Right lobe of liver (tissue), 6 donors: Measurements from ENCODE around the gene DDX6. TPM values are rescaled to one million over a fixed set of nuclear protein-coding genes. Genes with fewer than 3 reads are reported as not detected.
A peak's percentile ranks its signal among the peaks of the same experiment; 100 is the strongest.

Experiments
- ATAC-seq, 4 donors: fragments of 200-7000 bp; cut with Tn5 transposase; one replicate each; pipeline ENCODE4 v1.9.1; 2020; ENCODE audit warnings: mild to moderate bottlenecking in 4 of 4, moderate library complexity in 4 of 4
- DNase-seq, 3 donors: peaks; one replicate each; pipeline ENCODE4 v3.0.0-alpha.2; 2020
- H3K27ac ChIP-seq, 3 donors: fragments of 200-600 bp; one replicate each; pipeline ENCODE4 v1.8.0; 2022
- H3K27me3 ChIP-seq, 2 donors: fragments of 200-600 bp; one replicate each; pipeline ENCODE4 v1.8.0; 2022
- H3K36me3 ChIP-seq, 4 donors: fragments of 200-600 bp; sonication (generic) in 1 of 4; one replicate each; pipeline versions ENCODE4 v1.5.1 to v1.8.0; 2017 to 2022; ENCODE audit warnings: control low read depth in 1 of 4
- H3K4me1 ChIP-seq, 4 donors: fragments of 200-600 bp; sonication (generic) in 1 of 4; one replicate each; pipeline versions ENCODE4 v1.5.1 to v1.8.0; 2017 to 2022; ENCODE audit warnings: control low read depth in 1 of 4
- H3K4me3 ChIP-seq, 3 donors: fragments of 200-600 bp; one replicate each; pipeline ENCODE4 v1.8.0; 2022
- H3K9me3 ChIP-seq, 4 donors: fragments of 200-600 bp; sonication (generic) in 1 of 4; one replicate each; pipeline versions ENCODE4 v1.5.1 to v1.8.0; 2017 to 2022; ENCODE audit warnings: control low read depth in 1 of 4
- CTCF ChIP-seq, 4 donors: fragments of 200-600 bp in 3 of 4; fragments of 450-650 bp in 1 of 4; IDR thresholded peaks; one replicate each; pipeline versions ENCODE4 v1.5.1 to v1.8.0; 2016 to 2022; ENCODE audit warnings: antibody characterized with exemption in 4 of 4, mild to moderate bottlenecking in 2 of 4
- POLR2A ChIP-seq: fragments of 450-650 bp; IDR thresholded peaks from one replicate; pipeline ENCODE4 v1.6.1; 2017; ENCODE audit warnings: antibody characterized with exemption, mild to moderate bottlenecking
- WGBS: methylation state at CpG from one replicate; pipeline ENCODE4 v1.1.6; 2018; ENCODE audit warnings: low coverage, low lambda C conversion rate; ENCODE audit not compliant: insufficient coverage; ENCODE audit errors: missing lambda C conversion rate; 5-methylcytosine and 5-hydroxymethylcytosine counted together
- intact Hi-C, 2 donors: fragments of 100-400 bp; cut with DNase I; formaldehyde crosslinking; loops; one replicate each; pipeline versions ENCODE4 v1.11.2 to v1.14.1; 2022
- total RNA-seq, 6 experiments: library from RNA; depleted of rRNA in 2 of 6; stranded (reverse); fragments of >200 nt in 2 of 6; fragmentation: NEBNext Ultra II Directional in 3 of 6; extraction: Animal tissue kit (Norgen Biotek cat#: 25700) in 3 of 6; gene quantifications; one replicate each; pipeline versions ENCODE4 v1.1.0 to v1.2.4, GENCODE V29; 2016 to 2023
- donor health status: DM: no; HTN: yes; CAD: no.
- donor health status: DM: no; HTN: no; CAD: no.
- donor health status: DM: no; HTN: no; CAD: no.
- donor health status: DM: no; HTN: yes; CAD: no.
- donor health status: DM: no; HTN: yes; CAD: no.

Gene DDX6
- total RNA-seq, 6 experiments from 2014 or later = 37.9 to 46.1 (median 43.3) TPM

- no peak for DNase-seq
- Histone ChIP-seq H3K4me3 (no peak overlapping the region), H3K36me3 (no peaks in the 10 kb centered on the region), H3K27me3 (no peaks in the 10 kb centered on the region), H3K27ac (no peak overlapping the region), H3K4me1 (no peaks in the 10 kb centered on the region), H3K9me3 (no peaks in the 10 kb centered on the region)
- ATAC-seq = no peak
- intact Hi-C loops = no loop called here
- WGBS = 42% methylated on average over 2 of the region's 6 CpGs
- no peak for TF ChIP-seq POLR2A
- no peak for TF ChIP-seq CTCF (IDR thresholded peaks at IDR 0.05)
Measured at GRCh38 chr11:118708296-118708695, 82.7 kb downstream of the DDX6 start.

GRCh38 chr11:118706546-118706825 lies 84.5 kb downstream of the DDX6 start:
- ATAC-seq (peak in 1 of 4 donors; percentile 16), DNase-seq (no peak)
- Histone ChIP-seq H3K4me3 (no peak overlapping the region), H3K27me3 (no peaks in the 10 kb centered on the region), H3K27ac (no peak overlapping the region), H3K9me3 (no peaks in the 10 kb centered on the region), H3K4me1 (no peaks in the 10 kb centered on the region), H3K36me3 (no peaks in the 10 kb centered on the region)
- intact Hi-C loops = no loop called here
- WGBS = 67% methylated on average over 1 of the region's 7 CpGs
- TF ChIP-seq POLR2A = no peak
- TF ChIP-seq CTCF (IDR thresholded peaks at IDR 0.05) = no peak

GRCh38 chr11:118705791-118706545 lies 85.0 kb downstream of the DDX6 start:
- intact Hi-C loops = no loop called here
- 68% methylated on average over 9 of the region's 12 CpGs for WGBS
- H3K36me3 ChIP-seq = no peaks in the 10 kb centered on the region
- no peaks in the 10 kb centered on the region for H3K4me1 ChIP-seq
- no peak overlapping the region for H3K27ac ChIP-seq
- no peaks in the 10 kb centered on the region for H3K9me3 ChIP-seq
- ATAC-seq = peak in 1 of 4 donors; percentile 11
- DNase-seq = no peak
- H3K4me3 ChIP-seq = no peak overlapping the region
- no peaks in the 10 kb centered on the region for H3K27me3 ChIP-seq
- TF ChIP-seq POLR2A (no peak), CTCF (IDR thresholded peaks at IDR 0.05) (no peak)

GRCh38 chr11:118705111-118705741 lies 85.7 kb downstream of the DDX6 start:
- Histone ChIP-seq H3K27me3 (no peaks in the 10 kb centered on the region), H3K36me3 (no peaks in the 10 kb centered on the region), H3K4me1 (no peaks in the 10 kb centered on the region), H3K4me3 (no peak overlapping the region), H3K9me3 (no peaks in the 10 kb centered on the region), H3K27ac (no peak overlapping the region)
- 44% methylated on average over 11 of the region's 15 CpGs for WGBS
- intact Hi-C loops = no loop called here
- no peak for TF ChIP-seq POLR2A
- TF ChIP-seq CTCF (IDR thresholded peaks at IDR 0.05) = no peak
- DNase-seq (no peak), ATAC-seq (peak in 3 of 4 donors; percentile 28 to 39 (median 30))
